ENCODE results near the gene ZRANB1.

- no peak for TF ChIP-seq PPARA (CRISPR knock-in tag; IDR thresholded peaks at IDR 0.05; ENCODE audit: borderline replicate concordance)
- TF ChIP-seq ZNF565 (CRISPR knock-in tag; conservative IDR thresholded peaks at IDR 0.05; ENCODE audit: low read depth), result no peak
- no peak for TF ChIP-seq SNAI2 (CRISPR knock-in tag; IDR thresholded peaks at IDR 0.05)
- no peak for TF ChIP-seq POU6F1 (CRISPR knock-in tag; IDR thresholded peaks at IDR 0.05; ENCODE audit: borderline replicate concordance, low read depth)
- TF ChIP-seq CREB5 (CRISPR knock-in tag; IDR thresholded peaks at IDR 0.05; ENCODE audit: low read depth), result no peak
- no peak for TF ChIP-seq ARNTL (CRISPR knock-in tag; IDR thresholded peaks at IDR 0.05; ENCODE audit: borderline replicate concordance, low read depth)
- TF ChIP-seq CSRNP3 (CRISPR knock-in tag; IDR thresholded peaks at IDR 0.05), result no peak
Measured at GRCh38 chr10:124995605-124996004, 53.7 kb downstream of the ZRANB1 start.

Data from SK-N-SH treated with all-trans-retinoic acid at 6 μM for 48 hours (cell line).